K562 (cell line): ENCODE measurements around the gene FBXW11. TPM values are rescaled to one million over a fixed set of nuclear protein-coding genes. Genes with fewer than 3 reads are reported as not detected.

Experiments
- ATAC-seq: fragments of 200-7000 bp; cut with Tn5 transposase; 3 replicates; pipeline ENCODE4 v1.9.1; 2020; ENCODE audit warnings: moderate library complexity
- BruUV-seq: library from RNA; stranded (reverse); fragments of 400-500 nt; replicated peaks from 2 replicates; lab custom pipeline; 2021; lab: Mats Ljungman, UMichigan
- CTCF ChIA-PET: fragments of 300-600 bp; formaldehyde crosslinking; extraction: SDS; loops from one replicate; lab custom pipeline; 2021; ENCODE audit warnings: low intra/inter-chr PET ratio; lab: Yijun Ruan, JAX
- POLR2A ChIA-PET: fragments of 300-600, 350-650 bp; sonication (Branson Sonifier 250); formaldehyde crosslinking; extraction: SDS; loops from one replicate; lab custom pipeline; 2021; ENCODE audit warnings: antibody characterized with exemption, inconsistent platforms; lab: Yijun Ruan, JAX
- DNase-seq, 4 experiments: peaks; one replicate each; pipeline versions ENCODE4 v3.0.0 to v3.0.0-alpha.2; 2011 to 2018; ENCODE audit warnings: low spot score in 3 of 4, mixed read lengths in 3 of 4; ENCODE audit errors: extremely low read depth in 1 of 4
- FAIRE-seq: peaks from 2 replicates; lab custom pipeline; 2011; peaks lifted over from hg19 to GRCh38; lab: Jason Lieb, UNC
- H2AFZ ChIP-seq: 2 replicates; pipeline ENCODE4 v1.6.0; 2011; ENCODE audit warnings: low read depth, low read length, control low read depth, inconsistent platforms
- H3K27ac ChIP-seq: fragments of 200-600 bp; 3 replicates; pipeline ENCODE4 v1.8.0; 2011; ENCODE audit warnings: low read depth, mild to moderate bottlenecking, control low read depth, inconsistent platforms, low read length, moderate library complexity, mixed read lengths; ENCODE audit errors: extremely low read depth
- H3K27me3 ChIP-seq, 2 experiments: fragments of 300-600 bp in 1 of 2; 2 replicates in 1 of 2; 3 replicates in 1 of 2; pipeline versions ENCODE4 v1.6.0 to v1.8.0; 2011; ENCODE audit warnings: inconsistent platforms in 2 of 2, low read length in 2 of 2, mild to moderate bottlenecking in 1 of 2, mixed read lengths in 1 of 2, moderate library complexity in 1 of 2; ENCODE audit not compliant: control insufficient read depth in 2 of 2, insufficient read depth in 2 of 2
- H3K36me3 ChIP-seq: fragments of 300-600 bp; 3 replicates; pipeline ENCODE4 v1.8.0; 2011; ENCODE audit warnings: mild to moderate bottlenecking, low read length, inconsistent platforms; ENCODE audit not compliant: control insufficient read depth, insufficient read depth
- H3K4me1 ChIP-seq, 2 experiments: fragments of 200-600 bp in 1 of 2; replicated peaks in 1 of 2; 2 replicates in 1 of 2; 3 replicates in 1 of 2; pipeline versions ENCODE4 v1.5.1 to v1.8.0; 2011; ENCODE audit warnings: inconsistent platforms in 2 of 2, low read length in 2 of 2, mild to moderate bottlenecking in 1 of 2, mixed read lengths in 1 of 2, moderate library complexity in 1 of 2; ENCODE audit not compliant: control insufficient read depth in 2 of 2, insufficient read depth in 2 of 2
- H3K4me2 ChIP-seq: 2 replicates; pipeline ENCODE4 v1.6.1; 2011; ENCODE audit warnings: low read length, control low read depth, inconsistent platforms, mixed read lengths; ENCODE audit not compliant: insufficient read depth
- H3K4me3 ChIP-seq: fragments of 200-600 bp; sonication (generic), shearing (Covaris generic); 2 replicates; pipeline ENCODE4 v1.5.1; 2016; ENCODE audit warnings: control low read depth, inconsistent platforms
- H3K79me2 ChIP-seq: fragments of 200-600 bp; 3 replicates; pipeline ENCODE4 v1.8.0; 2011; ENCODE audit warnings: low read length, inconsistent platforms; ENCODE audit not compliant: control insufficient read depth, insufficient read depth
- H3K9ac ChIP-seq, 2 experiments: 2 replicates each; pipeline versions ENCODE4 v1.6.0 to v1.6.1; 2011; ENCODE audit warnings: low read depth in 2 of 2, low read length in 2 of 2, control low read depth in 1 of 2, inconsistent platforms in 1 of 2, mild to moderate bottlenecking in 1 of 2, mixed read lengths in 1 of 2; ENCODE audit not compliant: insufficient read depth in 1 of 2
- H3K9me1 ChIP-seq: one replicate; pipeline ENCODE4 v1.6.0; 2011; ENCODE audit warnings: inconsistent platforms, mild to moderate bottlenecking, low read length, moderate library complexity; ENCODE audit not compliant: control insufficient read depth, insufficient read depth
- H3K9me3 ChIP-seq: replicated peaks from 2 replicates; pipeline ENCODE4 v1.5.1; 2011; ENCODE audit warnings: low read depth, low read length, inconsistent platforms; ENCODE audit not compliant: control insufficient read depth, insufficient read depth
- H4K20me1 ChIP-seq: replicated peaks from 2 replicates; pipeline ENCODE4 v1.6.1; 2011; ENCODE audit warnings: low read length, inconsistent platforms, mixed read lengths; ENCODE audit not compliant: control insufficient read depth, insufficient read depth
- ASH1L ChIP-seq: fragments of 450-650 bp; IDR thresholded peaks from 2 replicates; pipeline ENCODE4 v1.6.1; 2018; ENCODE audit warnings: borderline replicate concordance, mild to moderate bottlenecking, low read depth; ENCODE audit not compliant: partially characterized antibody
- C11orf30 ChIP-seq: fragments of 450-650 bp; IDR thresholded peaks from 2 replicates; pipeline ENCODE4 v1.6.1; 2016; ENCODE audit warnings: low read depth, mild to moderate bottlenecking
- CEBPB ChIP-seq: fragments of 450-650 bp; IDR thresholded peaks from 2 replicates; pipeline ENCODE4 v1.6.1; 2016; ENCODE audit warnings: missing genetic modification characterization, missing compliant biosample characterization
- EZH2 ChIP-seq: IDR thresholded peaks from 2 replicates; pipeline ENCODE4 v1.6.1; 2012; ENCODE audit warnings: low read depth, mild to moderate bottlenecking, inconsistent platforms, low read length, borderline replicate concordance
- FOS ChIP-seq: IDR thresholded peaks from 3 replicates; pipeline ENCODE4 v1.6.1; 2011; ENCODE audit not compliant: insufficient read length; ENCODE audit errors: extremely low read depth
- MAFF ChIP-seq: IDR thresholded peaks from 2 replicates; pipeline ENCODE4 v1.6.1; 2012; ENCODE audit warnings: low read length, improper control_type of control experiment
- MAFG ChIP-seq: fragments of 450-650 bp; conservative IDR thresholded peaks from 2 replicates; pipeline ENCODE4 v1.6.1; 2016; ENCODE audit warnings: missing genetic modification characterization, missing compliant biosample characterization
- MITF ChIP-seq: IDR thresholded peaks from 2 replicates; pipeline ENCODE4 v1.6.1; 2014; ENCODE audit warnings: antibody characterized with exemption
- NFE2 ChIP-seq: IDR thresholded peaks from 2 replicates; pipeline ENCODE4 v1.6.1; 2014; ENCODE audit warnings: antibody characterized with exemption, low read depth
- NFYB ChIP-seq: IDR thresholded peaks from 2 replicates; pipeline ENCODE4 v1.6.1; 2011; ENCODE audit warnings: mild to moderate bottlenecking, moderate library complexity; ENCODE audit not compliant: insufficient read length; ENCODE audit errors: extremely low read depth
- NRF1 ChIP-seq, 2 experiments: fragments of 450-650 bp; IDR thresholded peaks in 1 of 2; conservative IDR thresholded peaks in 1 of 2; 2 replicates each; pipeline ENCODE4 v1.6.1; 2014; ENCODE audit warnings: mild to moderate bottlenecking in 2 of 2
- PHTF2 ChIP-seq: fragments of 250-450 bp; sonication (Bioruptor Pico); IDR thresholded peaks from 2 replicates; pipeline ENCODE4 v1.5.0; 2021; ENCODE audit warnings: mild to moderate bottlenecking
- SOX6 ChIP-seq: fragments of 450-650 bp; IDR thresholded peaks from 2 replicates; pipeline ENCODE4 v1.6.1; 2014; ENCODE audit warnings: mild to moderate bottlenecking
- TARDBP ChIP-seq: fragments of 450-650 bp; IDR thresholded peaks from 2 replicates; pipeline ENCODE4 v1.6.1; 2016
- ZNF316 ChIP-seq: fragments of 450-650 bp; IDR thresholded peaks from 2 replicates; pipeline ENCODE4 v1.6.1; 2016
- ZNF384 ChIP-seq: IDR thresholded peaks from 2 replicates; pipeline ENCODE4 v1.6.1; 2012; ENCODE audit warnings: low read depth, low read length, improper control_type of control experiment
- WGBS: fragments of 100-300 bp; shearing (Covaris generic); methylation state at CpG from one replicate; pipeline ENCODE4 v1.1.6; 2016; ENCODE audit warnings: low coverage, mixed read lengths; ENCODE audit not compliant: insufficient coverage; ENCODE audit errors: missing lambda C conversion rate; 5-methylcytosine and 5-hydroxymethylcytosine counted together
- in situ Hi-C: fragments of 300-500 bp; cut with MboI; formaldehyde crosslinking; loops from 4 replicates; pipeline ENCODE4 v1.15.0; 2018; ENCODE audit warnings: inconsistent platforms, mixed read lengths
- intact Hi-C: fragments of 100-400 bp; cut with micrococcal nuclease; formaldehyde crosslinking; loops from 2 replicates; pipeline ENCODE4 v1.14.2; 2022
- polyA plus RNA-seq, 8 experiments: library from polyadenylated mRNA; depleted of rRNA in 4 of 8; stranded (reverse) in 5 of 8; unstranded in 3 of 8; fragments of >200 nt; fragmentation: Nextera tagmentation in 2 of 8; fragmentation: Illumina TruSeq in 1 of 8; extraction: Ambion mirVana in 2 of 8; extraction: Trizol in 1 of 8; gene quantifications; 2 replicates each; pipeline versions ENCODE4 v1.2.1 to v1.2.3, GENCODE V29; 2011 to 2014; ENCODE audit warnings: inconsistent platforms in 1 of 8, missing spikeins in 1 of 8
- total RNA-seq, 7 experiments: library from RNA; depleted of rRNA in 6 of 7; stranded (reverse); fragments of >200 nt in 6 of 7; fragmentation: Illumina TruSeq in 2 of 7; extraction: Trizol in 2 of 7; gene quantifications; 2 replicates each; pipeline versions ENCODE4 v1.2.1 to v1.2.3, GENCODE V29; 2011 to 2021; ENCODE audit warnings: low replicate concordance in 1 of 7
- TF ChIP-seq, protein P1 (sequence below): fragments of 450-650 bp; IDR thresholded peaks from 2 replicates; pipeline ENCODE4 v1.6.1; 2017; ENCODE audit warnings: antibody characterized with exemption
- TF ChIP-seq, protein P2 (sequence below): fragments of 250-450 bp; sonication (Bioruptor Pico); IDR thresholded peaks from 2 replicates; pipeline ENCODE4 v1.4.0; 2020; ENCODE audit warnings: borderline replicate concordance
- TF ChIP-seq, protein P3 (sequence below): fragments of 250-450 bp; sonication (Bioruptor Pico); IDR thresholded peaks from 2 replicates; pipeline ENCODE4 v1.9.0; 2021; ENCODE audit warnings: mild to moderate bottlenecking

FBXW11 gene
- total and polyA plus RNA-seq, 9 of the 15 experiments (the other 6 are each of a cell fraction or from before 2014, with no cell fraction given): 3.0 to 28.6 (median 23.6) TPM

GRCh38 chr5:171852255-171852681, 154.2 kb downstream of the FBXW11 start:
- no peaks in the 10 kb centered on the region; the same call in 1 of the 2 replicates for H4K20me1 ChIP-seq
- peak; percentile 59 for FAIRE-seq
- H3K4me1 ChIP-seq: peaks cover 0 to 11% of the 10 kb centered on the region in 2 experiments; a peak in 3 of 5 replicates
- peak overlapping the region; percentile 32 for H3K4me2 ChIP-seq
- peak overlapping the region; percentile 66; the same call in 1 of the 2 replicates for H2AFZ ChIP-seq
- ChIA-PET POLR2A (interaction anchor here (0.6 to 1.5 kb wide), 2 partner anchors 10 to 15 kb away, joined by 3 to 6 read pairs; no protein-coding TSS in a partner anchor), CTCF (no interaction called here)
- H3K4me3 ChIP-seq: no peak overlapping the region
- H3K9me3 ChIP-seq: no peaks in the 10 kb centered on the region
- ATAC-seq: peak; percentile 88
- no peaks in the 10 kb centered on the region for H3K36me3 ChIP-seq
- H3K9ac ChIP-seq: no peak overlapping the region
- H3K9me1 ChIP-seq: no peaks in the 10 kb centered on the region
- H3K27ac ChIP-seq: no peak overlapping the region
- H3K79me2 ChIP-seq: no peaks in the 10 kb centered on the region
- in situ Hi-C loops: no loop called here
- peak; percentile 47 to 83 (median 62) for DNase-seq
- TF ChIP-seq CEBPB (tag): peak; percentile 70
- TF ChIP-seq MITF: no peak
- TF ChIP-seq ASH1L: peak; percentile 38
- TF ChIP-seq ZNF384: no peak
- no peak for TF ChIP-seq TARDBP
- no peak for TF ChIP-seq SOX6
- peak; percentile 78 for TF ChIP-seq NFE2
- no peak for TF ChIP-seq PHTF2
- peak; percentile 80 for TF ChIP-seq ZNF316
- peak; percentile 83 for TF ChIP-seq C11orf30
- no peak for TF ChIP-seq EZH2
- TF ChIP-seq NFYB: peak; percentile 26
- TF ChIP-seq MAFG (tag): peak; percentile 81
- TF ChIP-seq NRF1 (conservative IDR thresholded peaks at IDR 0.05 in 1 of 2, IDR thresholded peaks at IDR 0.05 in 1 of 2): peak in 1 of 2 experiments; percentile 44; a peak in 1 of 4 replicates
- TF ChIP-seq, protein P1, sequence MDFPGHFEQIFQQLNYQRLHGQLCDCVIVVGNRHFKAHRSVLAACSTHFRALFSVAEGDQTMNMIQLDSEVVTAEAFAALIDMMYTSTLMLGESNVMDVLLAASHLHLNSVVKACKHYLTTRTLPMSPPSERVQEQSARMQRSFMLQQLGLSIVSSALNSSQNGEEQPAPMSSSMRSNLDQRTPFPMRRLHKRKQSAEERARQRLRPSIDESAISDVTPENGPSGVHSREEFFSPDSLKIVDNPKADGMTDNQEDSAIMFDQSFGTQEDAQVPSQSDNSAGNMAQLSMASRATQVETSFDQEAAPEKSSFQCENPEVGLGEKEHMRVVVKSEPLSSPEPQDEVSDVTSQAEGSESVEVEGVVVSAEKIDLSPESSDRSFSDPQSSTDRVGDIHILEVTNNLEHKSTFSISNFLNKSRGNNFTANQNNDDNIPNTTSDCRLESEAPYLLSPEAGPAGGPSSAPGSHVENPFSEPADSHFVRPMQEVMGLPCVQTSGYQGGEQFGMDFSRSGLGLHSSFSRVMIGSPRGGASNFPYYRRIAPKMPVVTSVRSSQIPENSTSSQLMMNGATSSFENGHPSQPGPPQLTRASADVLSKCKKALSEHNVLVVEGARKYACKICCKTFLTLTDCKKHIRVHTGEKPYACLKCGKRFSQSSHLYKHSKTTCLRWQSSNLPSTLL: no peak
- peak; percentile 32 for TF ChIP-seq FOS
- TF ChIP-seq, protein P2, sequence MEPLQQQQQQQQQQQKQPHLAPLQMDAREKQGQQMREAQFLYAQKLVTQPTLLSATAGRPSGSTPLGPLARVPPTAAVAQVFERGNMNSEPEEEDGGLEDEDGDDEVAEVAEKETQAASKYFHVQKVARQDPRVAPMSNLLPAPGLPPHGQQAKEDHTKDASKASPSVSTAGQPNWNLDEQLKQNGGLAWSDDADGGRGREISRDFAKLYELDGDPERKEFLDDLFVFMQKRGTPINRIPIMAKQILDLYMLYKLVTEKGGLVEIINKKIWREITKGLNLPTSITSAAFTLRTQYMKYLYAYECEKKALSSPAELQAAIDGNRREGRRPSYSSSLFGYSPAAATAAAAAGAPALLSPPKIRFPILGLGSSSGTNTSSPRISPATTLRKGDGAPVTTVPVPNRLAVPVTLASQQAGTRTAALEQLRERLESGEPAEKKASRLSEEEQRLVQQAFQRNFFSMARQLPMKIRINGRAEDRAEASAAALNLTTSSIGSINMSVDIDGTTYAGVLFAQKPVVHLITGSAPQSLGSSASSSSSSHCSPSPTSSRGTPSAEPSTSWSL (CRISPR knock-in tag): no peak
- TF ChIP-seq MAFF: peak; percentile 42; the same call in 1 of the 2 replicates
- TF ChIP-seq, protein P3, sequence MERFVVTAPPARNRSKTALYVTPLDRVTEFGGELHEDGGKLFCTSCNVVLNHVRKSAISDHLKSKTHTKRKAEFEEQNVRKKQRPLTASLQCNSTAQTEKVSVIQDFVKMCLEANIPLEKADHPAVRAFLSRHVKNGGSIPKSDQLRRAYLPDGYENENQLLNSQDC (CRISPR knock-in tag): no peak
- intact Hi-C loops: no loop called here
- no peaks in the 10 kb centered on the region for H3K27me3 ChIP-seq
- WGBS: 26% methylated on average over 7 of the region's 8 CpGs
- BruUV-seq: no TSS peak
